WTC11 (cell line): ENCODE measurements around the gene EFNA5.

Experiments
- ATF1 ChIP-seq: sonication (generic); formaldehyde crosslinking; IDR thresholded peaks from 2 replicates; pipeline ENCODE4 v1.8.1; 2023; ENCODE audit warnings: mild to moderate bottlenecking, moderate library complexity, missing genetic modification reagents
- ATF6 ChIP-seq: sonication (generic); formaldehyde crosslinking; IDR thresholded peaks from 2 replicates; pipeline ENCODE4 v1.8.1; 2023; ENCODE audit warnings: mild to moderate bottlenecking, missing genetic modification reagents
- CTCF ChIP-seq: fragments of 200-600 bp; IDR thresholded peaks from 2 replicates; pipeline ENCODE4 v1.8.0; 2022; ENCODE audit warnings: antibody characterized with exemption
- EMX1 ChIP-seq: fragments of 250-450 bp; sonication (Bioruptor Pico); IDR thresholded peaks from 2 replicates; pipeline ENCODE4 v1.8.0; 2021; ENCODE audit warnings: mild to moderate bottlenecking
- FOXP1 ChIP-seq: sonication (generic); formaldehyde crosslinking; IDR thresholded peaks from 2 replicates; pipeline ENCODE4 v1.8.0; 2022; ENCODE audit warnings: missing genetic modification reagents, mild to moderate bottlenecking, moderate library complexity, borderline replicate concordance
- MAX ChIP-seq: sonication (generic); formaldehyde crosslinking; IDR thresholded peaks from 2 replicates; pipeline ENCODE4 v1.8.0; 2022; ENCODE audit warnings: mild to moderate bottlenecking, missing genetic modification reagents
- PREB ChIP-seq: sonication (generic); formaldehyde crosslinking; IDR thresholded peaks from 2 replicates; pipeline ENCODE4 v1.8.1; 2022; ENCODE audit warnings: mild to moderate bottlenecking, missing genetic modification reagents, moderate library complexity, borderline replicate concordance
- TEAD4 ChIP-seq: sonication (generic); formaldehyde crosslinking; IDR thresholded peaks from 2 replicates; pipeline ENCODE4 v1.8.0; 2022; ENCODE audit warnings: mild to moderate bottlenecking, missing genetic modification reagents
- ZNF121 ChIP-seq: sonication (generic); formaldehyde crosslinking; IDR thresholded peaks from 2 replicates; pipeline ENCODE4 v1.8.0; 2023; ENCODE audit warnings: missing genetic modification reagents
- ZNF423 ChIP-seq: fragments of 250-450 bp; sonication (Bioruptor Pico); IDR thresholded peaks from 2 replicates; pipeline ENCODE4 v2.1.2; 2022; ENCODE audit warnings: mild to moderate bottlenecking, moderate library complexity

GRCh38 chr5:107478068-107478641 is 192.6 kb downstream of the EFNA5 start:
- TF ChIP-seq PREB (CRISPR knock-in tag), result no peak
- no peak for TF ChIP-seq FOXP1 (CRISPR knock-in tag)
- TF ChIP-seq ZNF423 (CRISPR knock-in tag), result no peak
- no peak for TF ChIP-seq MAX
- no peak for TF ChIP-seq CTCF
- TF ChIP-seq TEAD4, result no peak
- TF ChIP-seq EMX1 (CRISPR knock-in tag), result no peak
- TF ChIP-seq ATF1 (CRISPR knock-in tag), result no peak
- TF ChIP-seq ATF6 (CRISPR knock-in tag), result no peak
- no peak for TF ChIP-seq ZNF121 (CRISPR knock-in tag)
